Trophoblast cell (in vitro differentiated cells and primary cell): ENCODE results near the gene NTM.

Experiments used
- DNase-seq, 2 donors: peaks; one replicate each; pipeline ENCODE4 v3.0.0-alpha.2; 2016
- H2AFZ ChIP-seq: 2 replicates; pipeline ENCODE4 v1.6.1; 2013; ENCODE audit warnings: low read length, moderate library complexity, mild to moderate bottlenecking; ENCODE audit not compliant: insufficient read depth, poor library complexity
- H2AK5ac ChIP-seq: 2 replicates; pipeline ENCODE4 v1.6.1; 2013; ENCODE audit warnings: mild to moderate bottlenecking, low read length
- H2BK120ac ChIP-seq: 2 replicates; pipeline ENCODE4 v1.6.1; 2013; ENCODE audit warnings: low read length, mild to moderate bottlenecking, moderate library complexity; ENCODE audit not compliant: insufficient read depth, poor library complexity
- H2BK12ac ChIP-seq: 2 replicates; pipeline ENCODE4 v1.6.1; 2013; ENCODE audit warnings: mild to moderate bottlenecking, low read length, moderate library complexity
- H2BK5ac ChIP-seq: 2 replicates; pipeline ENCODE4 v1.6.1; 2013; ENCODE audit warnings: low read length, low read depth, moderate library complexity, mild to moderate bottlenecking; ENCODE audit not compliant: poor library complexity
- H3K14ac ChIP-seq: 2 replicates; pipeline ENCODE4 v1.6.1; 2013; ENCODE audit warnings: mild to moderate bottlenecking, low read length
- H3K18ac ChIP-seq: 2 replicates; pipeline ENCODE4 v1.6.1; 2013; ENCODE audit warnings: mild to moderate bottlenecking, low read length
- H3K23ac ChIP-seq: 2 replicates; pipeline ENCODE4 v1.6.1; 2013; ENCODE audit warnings: low read length
- H3K27ac ChIP-seq: 2 replicates; pipeline ENCODE4 v1.5.1; 2013; ENCODE audit warnings: low read depth, mild to moderate bottlenecking, inconsistent platforms, low read length, moderate library complexity
- H3K27me3 ChIP-seq: 2 replicates; pipeline ENCODE4 v1.6.1; 2013; ENCODE audit warnings: inconsistent platforms, mild to moderate bottlenecking, low read length, moderate library complexity; ENCODE audit not compliant: insufficient read depth
- H3K36me3 ChIP-seq, 2 experiments: 1 replicate in 1 of 2; 2 replicates in 1 of 2; pipeline ENCODE4 v1.6.1; 2013; ENCODE audit warnings: low read length in 2 of 2, mild to moderate bottlenecking in 2 of 2, moderate library complexity in 1 of 2; ENCODE audit not compliant: insufficient read depth in 2 of 2, control insufficient read depth in 1 of 2
- H3K4ac ChIP-seq: 2 replicates; pipeline ENCODE4 v1.6.1; 2013; ENCODE audit warnings: low read depth, mild to moderate bottlenecking, low read length, moderate library complexity
- H3K4me1 ChIP-seq, 2 experiments: 1 replicate in 1 of 2; 2 replicates in 1 of 2; pipeline ENCODE4 v1.6.1; 2013; ENCODE audit warnings: low read length in 2 of 2, mild to moderate bottlenecking in 2 of 2, moderate library complexity in 1 of 2; ENCODE audit not compliant: insufficient read depth in 2 of 2, control insufficient read depth in 1 of 2
- H3K4me2 ChIP-seq: 2 replicates; pipeline ENCODE4 v1.6.1; 2013; ENCODE audit warnings: inconsistent platforms, mild to moderate bottlenecking, low read length, moderate library complexity
- H3K4me3 ChIP-seq: 2 replicates; pipeline ENCODE4 v1.5.1; 2013; ENCODE audit warnings: mild to moderate bottlenecking, low read depth, low read length, inconsistent platforms
- H3K79me1 ChIP-seq: one replicate; pipeline ENCODE4 v1.6.1; 2013; ENCODE audit warnings: low read length
- H3K79me2 ChIP-seq: 2 replicates; pipeline ENCODE4 v1.6.1; 2013; ENCODE audit warnings: low read length, mild to moderate bottlenecking; ENCODE audit not compliant: control insufficient read depth, insufficient read depth, poor library complexity
- H3K9ac ChIP-seq: 2 replicates; pipeline ENCODE4 v1.6.1; 2013; ENCODE audit warnings: mild to moderate bottlenecking, low read length
- H3K9me3 ChIP-seq: 2 replicates; pipeline ENCODE4 v1.6.1; 2013; ENCODE audit warnings: low read depth, mild to moderate bottlenecking, control low read depth, inconsistent platforms, low read length; ENCODE audit not compliant: insufficient read depth
- H4K12ac ChIP-seq: 2 replicates; pipeline ENCODE4 v1.6.1; 2013; ENCODE audit warnings: low read depth, mild to moderate bottlenecking, low read length, moderate library complexity
- H4K8ac ChIP-seq: 2 replicates; pipeline ENCODE4 v1.6.1; 2013; ENCODE audit warnings: low read depth, mild to moderate bottlenecking, low read length, moderate library complexity
- H4K91ac ChIP-seq: one replicate; pipeline ENCODE4 v1.6.1; 2013; ENCODE audit warnings: low read depth, mild to moderate bottlenecking, low read length, moderate library complexity
- WGBS: extraction: QIAGEN DNeasy Blood & Tissue Kit; methylation state at CpG from one replicate; pipeline ENCODE4 v1.1.7; 2013; ENCODE audit warnings: missing lambda C conversion rate; ENCODE audit not compliant: insufficient read length, insufficient coverage; ENCODE audit errors: extremely low coverage; 5-methylcytosine and 5-hydroxymethylcytosine counted together

Gene NTM

GRCh38 chr11:131659931-131660330, 289.5 kb downstream of the NTM start:
- H2AFZ ChIP-seq: no peak overlapping the region
- H3K18ac ChIP-seq: no peak overlapping the region
- H3K4ac ChIP-seq: no peak overlapping the region
- H4K91ac ChIP-seq: no peak overlapping the region
- no peak overlapping the region for H3K27ac ChIP-seq
- H3K4me2 ChIP-seq: no peak overlapping the region
- H3K36me3 ChIP-seq: no peaks in the 10 kb centered on the region
- H3K4me1 ChIP-seq: peaks cover 17 to 18% of the 10 kb centered on the region in 2 experiments
- no peak overlapping the region for H2AK5ac ChIP-seq
- no peak overlapping the region for H4K12ac ChIP-seq
- no peak overlapping the region for H3K23ac ChIP-seq
- H2BK12ac ChIP-seq: no peak overlapping the region
- no peaks in the 10 kb centered on the region for H3K9me3 ChIP-seq
- H3K79me2 ChIP-seq: no peaks in the 10 kb centered on the region
- no peak overlapping the region for H3K9ac ChIP-seq
- H3K27me3 ChIP-seq: no peaks in the 10 kb centered on the region
- WGBS: no CpG with 5 or more reads among the region's 11 CpGs
- H3K14ac ChIP-seq: no peak overlapping the region
- no peak overlapping the region for H4K8ac ChIP-seq
- H3K79me1 ChIP-seq: no peaks in the 10 kb centered on the region
- no peak overlapping the region for H2BK120ac ChIP-seq
- no peak overlapping the region for H2BK5ac ChIP-seq
- no peak overlapping the region for H3K4me3 ChIP-seq
- DNase-seq: no peak

- H4K8ac ChIP-seq: no peak overlapping the region
- H3K27me3 ChIP-seq: no peaks in the 10 kb centered on the region
- no peak overlapping the region for H4K12ac ChIP-seq
- no CpG with 5 or more reads among the region's 3 CpGs for WGBS
- H3K4ac ChIP-seq: no peak overlapping the region
- DNase-seq: peak; percentile 5 to 19
- no peaks in the 10 kb centered on the region for H3K79me2 ChIP-seq
- H2AFZ ChIP-seq: no peak overlapping the region
- no peak overlapping the region for H2BK120ac ChIP-seq
- no peaks in the 10 kb centered on the region for H3K9me3 ChIP-seq
- no peak overlapping the region for H2BK12ac ChIP-seq
- no peaks in the 10 kb centered on the region for H3K36me3 ChIP-seq
- no peak overlapping the region for H3K9ac ChIP-seq
- no peak overlapping the region for H3K4me3 ChIP-seq
- H3K18ac ChIP-seq: no peak overlapping the region
- no peak overlapping the region for H2BK5ac ChIP-seq
- H4K91ac ChIP-seq: no peak overlapping the region
- H3K4me2 ChIP-seq: no peak overlapping the region
- H3K27ac ChIP-seq: no peak overlapping the region
- no peak overlapping the region for H3K23ac ChIP-seq
- H3K79me1 ChIP-seq: no peaks in the 10 kb centered on the region
- H2AK5ac ChIP-seq: no peak overlapping the region
- no peak overlapping the region for H3K14ac ChIP-seq
- H3K4me1 ChIP-seq: peaks cover 18 to 20% of the 10 kb centered on the region in 2 experiments
These were observed 290.7 kb downstream of the NTM start for GRCh38 chr11:131661132-131661531.

GRCh38 chr11:131662317-131662972, 292.0 kb downstream of the NTM start:
- H3K4me2 ChIP-seq: no peak overlapping the region
- H3K23ac ChIP-seq: no peak overlapping the region
- no peaks in the 10 kb centered on the region for H3K27me3 ChIP-seq
- no peak overlapping the region for H3K4me3 ChIP-seq
- H3K9me3 ChIP-seq: no peaks in the 10 kb centered on the region
- H2AK5ac ChIP-seq: no peak overlapping the region
- no peaks in the 10 kb centered on the region for H3K79me2 ChIP-seq
- no CpG with 5 or more reads among the region's 13 CpGs for WGBS
- H3K14ac ChIP-seq: no peak overlapping the region
- H3K4ac ChIP-seq: no peak overlapping the region
- H3K18ac ChIP-seq: no peak overlapping the region
- no peak overlapping the region for H3K27ac ChIP-seq
- peak overlapping the region; percentile 18 for H2BK120ac ChIP-seq
- no peak overlapping the region for H4K91ac ChIP-seq
- no peak overlapping the region for H2BK12ac ChIP-seq
- no peak overlapping the region for H2AFZ ChIP-seq
- no peak overlapping the region for H4K8ac ChIP-seq
- H3K4me1 ChIP-seq: peaks cover 24 to 26% of the 10 kb centered on the region in 2 experiments
- peak in 1 of 2 donors; percentile 9 for DNase-seq
- no peak overlapping the region for H4K12ac ChIP-seq
- H3K36me3 ChIP-seq: no peaks in the 10 kb centered on the region
- no peak overlapping the region for H2BK5ac ChIP-seq
- H3K79me1 ChIP-seq: no peaks in the 10 kb centered on the region
- H3K9ac ChIP-seq: no peak overlapping the region

- H3K4me1 ChIP-seq: peaks cover 25 to 31% of the 10 kb centered on the region in 2 experiments
- H3K27me3 ChIP-seq: no peaks in the 10 kb centered on the region
- no peaks in the 10 kb centered on the region for H3K36me3 ChIP-seq
- no peaks in the 10 kb centered on the region for H3K79me1 ChIP-seq
- H2BK5ac ChIP-seq: no peak overlapping the region
- no peak overlapping the region for H4K12ac ChIP-seq
- H3K18ac ChIP-seq: no peak overlapping the region
- no peak for DNase-seq
- H4K8ac ChIP-seq: no peak overlapping the region
- H2BK12ac ChIP-seq: no peak overlapping the region
- H3K14ac ChIP-seq: no peak overlapping the region
- no peak overlapping the region for H3K4me2 ChIP-seq
- H3K4ac ChIP-seq: no peak overlapping the region
- H3K4me3 ChIP-seq: no peak overlapping the region
- H4K91ac ChIP-seq: peak overlapping the region; percentile 13
- H3K9me3 ChIP-seq: no peaks in the 10 kb centered on the region
- no peak overlapping the region for H2AK5ac ChIP-seq
- no CpG with 5 or more reads among the region's 9 CpGs for WGBS
- H2AFZ ChIP-seq: no peak overlapping the region
- H3K23ac ChIP-seq: no peak overlapping the region
- H3K27ac ChIP-seq: no peak overlapping the region
- H3K9ac ChIP-seq: no peak overlapping the region
- H2BK120ac ChIP-seq: no peak overlapping the region
- no peaks in the 10 kb centered on the region for H3K79me2 ChIP-seq
These were observed 292.6 kb downstream of the NTM start for GRCh38 chr11:131662993-131663392.
